ENCODE data around the gene LCP2.
A peak's percentile ranks its signal among the peaks of the same experiment; 100 is the strongest.
"Not testable (repeated sequence)": the region's sequence is repeated elsewhere in the genome, so short reads cannot be mapped to it uniquely, and the experiment has no call there.

The LCP2 gene

DNA sequence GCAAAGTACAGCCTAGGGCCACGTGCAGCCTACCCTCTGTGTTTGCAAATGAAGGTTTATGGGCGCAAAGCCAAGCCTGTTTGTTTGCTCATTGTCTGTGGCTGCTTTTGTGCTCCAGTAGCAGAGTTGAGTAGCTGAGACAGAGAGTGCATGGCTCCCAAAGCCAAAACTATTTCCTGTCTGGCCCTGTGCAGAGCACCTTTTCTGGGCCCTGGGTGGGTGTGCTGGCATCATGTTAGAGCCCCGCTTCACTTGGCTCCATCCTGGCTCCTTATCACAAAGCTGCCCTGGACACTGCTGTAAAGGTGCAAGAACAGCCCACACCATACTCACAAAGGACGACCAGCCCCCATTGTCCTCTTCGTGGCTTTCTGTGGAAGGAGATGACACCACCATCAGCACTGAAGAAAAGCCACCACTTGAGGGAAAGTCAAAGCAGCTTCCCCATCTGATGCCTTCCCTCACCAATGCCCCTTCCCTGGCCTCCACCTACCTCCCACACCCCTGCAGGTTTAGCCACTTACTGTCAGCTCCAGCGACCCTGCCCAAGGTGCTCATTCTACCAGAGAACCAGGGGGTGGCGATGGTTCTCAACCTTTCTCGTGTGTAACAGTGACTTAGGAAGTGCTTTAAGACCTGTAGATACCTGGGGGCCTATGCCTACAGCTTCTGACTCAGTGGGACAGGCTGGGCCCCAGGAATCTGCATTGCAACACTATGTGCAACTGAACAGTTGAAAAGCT lies 23.4 kb downstream of the LCP2 start:
- DNase-seq (ENCODE audit: low spot score): no peak

DNA sequence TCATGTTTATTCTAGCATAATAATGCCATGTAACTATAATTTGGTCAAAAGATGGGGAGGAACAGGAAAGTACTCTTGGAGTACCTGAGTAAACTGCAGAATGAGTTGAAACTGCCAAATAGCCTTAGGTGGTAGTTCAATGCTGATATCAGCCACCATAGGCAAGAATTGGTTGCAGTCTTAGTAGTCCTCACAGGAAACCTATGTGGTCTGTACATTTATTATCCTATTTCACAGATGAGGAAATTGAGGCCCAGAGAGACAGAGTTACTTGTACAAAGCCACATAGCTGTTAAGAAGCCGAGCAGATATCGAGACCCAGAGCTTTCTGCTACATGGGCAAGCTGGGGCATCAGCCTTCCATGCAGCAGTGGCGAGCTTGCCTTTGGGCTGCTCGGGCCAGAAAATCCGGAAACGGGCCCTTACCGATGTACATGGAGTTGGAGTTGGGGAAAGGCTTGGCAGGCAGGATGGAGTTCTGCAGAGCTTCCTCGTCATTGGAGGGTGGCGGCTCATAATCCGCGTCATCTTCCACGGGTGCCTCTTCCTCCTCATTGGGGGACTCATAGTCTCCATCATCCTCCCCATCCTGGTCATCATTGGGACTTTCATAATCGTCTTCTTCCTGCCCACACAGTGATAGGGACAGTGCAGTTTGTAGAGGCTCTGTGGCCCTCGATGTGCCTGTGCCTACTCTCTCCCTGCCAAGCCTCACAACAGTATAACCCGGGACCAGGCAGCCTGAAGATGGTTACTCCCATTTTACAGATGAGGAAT lies 27.1 kb downstream of the LCP2 start:
- DNase-seq (ENCODE audit: low spot score): no peak

DNA sequence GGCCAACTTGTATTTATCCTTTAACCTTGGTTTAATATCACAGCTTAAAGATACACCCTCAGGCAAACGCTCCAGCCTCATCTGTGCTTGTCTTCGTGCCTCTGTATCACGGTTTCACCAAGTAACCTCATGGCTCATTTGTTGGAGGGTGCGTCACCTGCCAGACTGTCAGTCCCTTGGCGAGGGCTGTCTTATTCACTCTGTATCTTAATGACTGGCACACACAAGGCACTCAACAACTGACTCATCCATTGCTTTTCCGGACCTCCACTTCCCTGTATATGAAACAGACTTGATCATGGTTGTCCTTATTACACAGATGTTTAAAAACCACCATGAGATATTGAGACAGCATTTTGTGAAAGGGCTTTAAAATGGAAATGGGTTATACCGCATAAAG lies 28.0 kb downstream of the LCP2 start:
- DNase-seq (ENCODE audit: low spot score): no peak

DNA sequence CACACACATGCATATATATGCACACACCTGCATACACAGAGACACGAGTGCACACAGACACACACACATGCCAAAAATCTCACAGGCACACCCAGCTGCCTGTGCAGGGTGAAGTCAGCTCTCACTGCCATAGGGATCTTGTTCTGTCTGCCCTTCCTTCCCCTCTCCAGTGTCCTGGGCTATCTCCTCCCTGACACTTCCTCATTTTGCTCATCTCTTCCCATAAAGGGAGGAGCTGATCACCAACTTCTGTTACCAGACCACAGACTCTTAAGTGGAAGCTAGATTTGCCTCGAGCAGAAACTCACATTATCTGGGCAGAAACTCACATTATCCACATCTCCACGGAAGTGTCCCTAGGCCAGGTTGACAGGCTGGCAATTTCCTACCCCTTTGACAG lies 28.7 kb downstream of the LCP2 start:
- DNase-seq (ENCODE audit: low spot score): no peak

DNA sequence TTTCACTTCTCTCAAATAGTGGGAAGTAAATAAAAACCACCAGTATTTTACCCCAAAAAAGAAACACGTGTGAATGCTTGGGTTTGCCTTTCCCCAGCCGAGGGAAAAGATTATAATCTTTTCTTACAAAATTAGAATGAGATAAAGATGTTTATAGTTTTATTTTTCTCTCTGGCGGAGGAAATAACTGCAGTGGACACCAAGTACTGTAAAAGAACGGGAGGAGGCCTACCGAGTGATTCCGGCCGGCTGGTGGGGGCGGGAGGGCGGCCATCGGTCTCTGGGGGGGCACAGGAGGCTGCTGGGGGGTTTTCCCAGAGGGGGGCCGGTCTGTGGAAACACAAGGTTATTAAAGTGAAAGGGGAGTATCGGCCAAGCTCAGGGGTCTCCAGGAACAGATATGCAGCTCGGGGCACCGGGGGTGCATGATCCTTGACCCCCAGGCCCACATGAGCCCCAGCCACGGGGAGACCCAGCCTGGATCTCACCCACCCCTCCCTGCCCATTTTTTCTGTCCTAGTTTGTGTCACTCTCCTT lies 29.4 kb downstream of the LCP2 start:
- DNase-seq (ENCODE audit: low spot score): no peak

DNA sequence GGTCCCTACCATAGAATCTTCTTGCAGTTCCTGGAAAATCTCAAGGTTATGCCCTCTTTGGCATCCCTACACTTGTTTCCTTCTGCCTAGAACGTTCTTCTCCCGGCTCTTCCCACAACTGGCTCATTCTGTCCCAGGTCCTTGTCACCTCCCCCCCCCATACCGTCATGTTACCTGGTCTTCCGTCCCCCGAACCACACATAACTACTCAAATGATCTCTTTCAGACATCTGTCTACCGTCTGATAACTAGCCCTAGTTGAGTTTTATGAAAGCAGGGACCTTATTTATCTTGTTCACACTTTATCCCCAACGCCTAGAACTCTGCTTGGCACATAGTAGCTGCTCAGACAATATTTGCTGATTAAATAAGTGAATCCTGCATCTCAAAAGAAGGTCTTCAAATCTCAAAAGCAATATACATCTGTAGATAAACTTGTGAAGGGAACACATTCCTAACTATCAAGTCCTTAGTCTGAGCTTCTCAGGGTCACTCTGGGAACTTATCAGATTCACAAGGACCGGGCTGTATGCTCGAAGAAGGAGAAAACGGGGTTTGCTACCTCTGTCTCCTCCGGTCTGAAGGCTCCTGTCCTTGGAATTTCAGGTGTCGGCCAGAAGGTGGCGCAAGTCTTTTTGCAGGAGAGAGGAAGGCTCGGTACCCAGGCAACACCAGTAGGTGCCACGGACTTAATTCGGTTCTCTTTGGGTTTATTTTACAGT lies 30.0 kb downstream of the LCP2 start:
- peak; percentile 61 for DNase-seq (ENCODE audit: low spot score)

DNA sequence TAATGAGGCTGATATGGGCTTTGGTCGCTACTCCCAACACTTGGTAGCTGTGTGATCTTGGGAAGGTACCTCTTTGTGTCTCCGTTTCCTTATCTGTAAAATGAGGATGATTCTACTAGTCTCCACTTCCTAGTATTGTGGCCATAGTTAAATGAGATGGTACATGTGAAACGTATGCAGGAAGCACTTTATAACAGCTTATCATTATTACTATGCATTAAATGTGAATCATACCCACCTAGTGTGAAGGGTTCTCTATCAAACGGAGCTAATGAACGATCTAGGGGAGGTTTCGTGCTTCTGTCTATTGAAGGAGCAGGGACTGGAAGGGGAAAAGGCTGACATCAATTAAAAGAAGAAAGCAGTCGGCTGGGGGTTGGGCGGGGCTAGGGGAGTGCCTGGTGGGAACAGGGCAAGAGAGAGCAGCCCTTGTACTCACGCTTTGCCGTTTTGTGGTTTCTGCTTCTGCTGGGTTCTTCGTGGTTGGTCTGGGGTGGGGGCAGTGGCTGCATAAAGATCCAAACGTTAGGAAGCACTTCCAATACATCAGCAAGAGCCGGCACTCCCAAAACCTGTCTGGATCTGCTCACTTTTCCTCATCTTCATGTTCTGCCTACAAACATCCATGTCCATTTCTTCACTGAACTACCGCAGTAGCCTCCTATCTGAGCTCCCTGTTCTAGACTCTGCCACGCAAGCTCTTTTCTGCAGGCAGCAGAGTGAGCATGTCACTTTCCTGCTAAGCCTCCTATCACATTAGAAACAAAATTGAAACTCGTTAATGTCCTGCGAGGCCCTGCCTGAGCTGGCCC lies 30.8 kb downstream of the LCP2 start:
- no peak for DNase-seq (ENCODE audit: low spot score)

DNA sequence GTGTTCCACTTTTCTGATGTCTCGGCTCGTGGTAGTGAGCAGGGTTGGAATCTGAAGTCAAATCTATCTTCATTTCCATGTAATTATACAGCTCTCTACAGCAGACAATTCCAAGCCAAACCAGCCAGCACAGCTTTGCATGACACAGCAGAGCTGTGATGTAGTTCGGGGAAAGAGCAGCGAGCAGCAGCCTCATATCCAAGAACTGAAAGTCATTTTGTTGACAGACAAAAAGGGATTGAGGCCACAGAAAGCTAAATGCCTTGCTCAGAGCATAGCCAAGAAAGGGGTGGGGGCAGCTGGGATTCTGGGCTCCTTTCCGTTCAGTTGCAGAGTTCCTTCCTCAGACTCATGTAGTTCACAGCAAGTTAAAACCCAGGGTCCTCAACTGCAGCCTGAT lies 32.1 kb downstream of the LCP2 start:
- no peak for DNase-seq (ENCODE audit: low spot score)

DNA sequence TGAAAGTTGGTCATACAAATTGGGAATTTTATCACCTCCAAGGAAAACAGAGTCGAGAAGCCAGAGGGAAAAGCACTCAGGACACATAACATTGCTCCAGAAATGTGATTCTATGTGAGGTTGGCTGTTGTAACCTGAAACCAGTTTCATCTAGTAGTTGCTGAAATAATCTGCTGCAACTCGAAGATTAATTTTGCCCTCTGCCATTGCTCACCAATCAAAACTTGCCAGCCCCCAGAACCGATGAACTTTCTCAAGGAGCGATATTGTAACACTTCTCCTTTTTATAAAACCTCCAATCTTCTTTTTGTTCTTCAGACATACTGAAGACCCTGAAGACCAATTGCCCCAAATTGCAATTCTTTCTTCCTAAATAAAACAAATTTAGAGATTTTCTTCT lies 33.7 kb downstream of the LCP2 start:
- no peak for DNase-seq (ENCODE audit: low spot score)

DNA sequence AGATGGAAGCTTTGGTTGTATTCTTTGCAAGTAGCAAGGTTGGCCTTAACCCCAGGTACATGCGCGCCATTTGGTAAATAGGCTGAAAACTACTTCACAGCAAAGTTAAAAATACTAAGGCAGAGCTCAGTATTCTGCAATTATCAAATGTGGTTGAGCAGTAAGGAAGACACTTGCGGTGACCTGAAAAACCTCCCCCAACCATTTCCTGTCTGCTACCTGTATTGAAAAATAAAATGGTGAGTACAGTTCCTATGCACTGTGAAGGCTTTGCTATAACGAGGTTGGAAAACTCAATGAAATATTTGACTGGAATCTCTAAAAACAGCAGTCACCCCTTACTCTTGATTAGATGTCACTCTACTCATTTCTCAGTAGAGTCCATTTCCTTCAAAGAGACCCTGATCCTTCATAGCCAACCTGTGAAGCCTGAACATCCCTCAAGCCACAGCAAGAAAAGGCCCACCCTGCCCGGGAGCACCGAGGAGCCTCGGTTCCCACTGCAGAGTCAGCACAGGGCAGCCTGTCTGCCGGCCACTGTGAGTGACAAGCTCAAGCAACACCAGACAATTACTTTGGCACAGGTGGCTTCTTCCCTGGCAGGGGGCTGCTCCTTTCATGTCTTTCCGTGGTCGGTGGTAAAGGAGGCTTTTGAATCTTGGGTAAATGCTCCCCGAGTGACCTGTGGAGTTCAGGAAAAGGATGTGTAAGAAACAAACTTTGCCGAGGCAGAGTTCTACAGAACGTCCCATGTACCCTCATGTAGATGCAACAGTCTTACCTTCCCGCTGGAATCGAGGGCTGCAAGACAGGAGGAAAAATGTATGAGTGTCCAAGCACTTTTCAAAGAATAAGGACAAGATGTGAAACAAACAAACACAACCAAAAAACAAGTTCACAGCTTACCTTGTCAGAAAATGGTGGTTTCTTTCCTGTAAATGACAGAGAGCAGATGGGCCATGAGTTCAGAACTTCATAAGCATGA lies 35.2 kb downstream of the LCP2 start:
- DNase-seq (ENCODE audit: low spot score): no peak

DNA sequence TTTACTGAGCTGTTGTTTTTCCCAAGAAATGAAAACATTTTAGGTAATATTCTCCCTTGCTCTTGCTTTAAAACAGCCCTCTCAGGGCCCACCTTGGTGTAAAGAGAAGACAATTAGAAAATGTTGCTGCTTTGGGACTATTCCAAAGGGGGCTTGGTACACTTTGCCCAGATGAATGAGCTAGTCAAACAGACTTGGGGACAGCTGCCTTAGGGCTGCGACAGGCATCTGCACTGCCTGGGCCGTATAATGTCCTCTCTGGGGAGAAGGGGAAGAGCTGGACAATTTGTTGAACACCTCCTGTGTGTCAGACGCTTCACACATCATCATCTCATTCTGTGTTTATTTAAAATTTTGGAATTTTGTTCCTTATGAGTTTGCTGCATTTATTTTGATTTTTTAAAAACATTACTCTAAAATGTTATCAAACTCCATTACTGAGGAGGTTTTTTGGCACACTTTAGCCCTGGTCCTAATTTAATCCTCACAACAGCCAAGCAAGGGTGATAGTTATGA lies 36.0 kb downstream of the LCP2 start:
- DNase-seq (ENCODE audit: low spot score): no peak

DNA sequence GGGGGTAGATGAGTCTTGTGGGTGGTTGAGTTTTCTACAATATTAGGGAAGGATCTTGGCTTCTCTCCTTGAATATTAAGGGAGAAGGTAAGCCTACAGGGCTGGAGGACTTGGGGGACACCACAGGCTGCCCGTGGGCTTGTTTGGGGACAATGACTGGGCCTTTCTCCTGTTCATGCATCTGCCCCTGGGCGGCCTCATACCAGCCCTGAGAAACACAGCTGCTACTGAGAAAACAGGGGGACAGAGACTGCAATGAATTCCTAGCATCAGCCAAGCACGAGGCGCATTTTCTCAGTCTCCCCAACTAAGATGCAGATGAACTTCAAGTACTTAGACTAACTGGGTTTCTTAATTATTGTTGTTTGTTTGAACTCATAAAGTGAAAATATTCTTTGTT lies 40.2 kb downstream of the LCP2 start:
- DNase-seq (ENCODE audit: low spot score): no peak

DNA sequence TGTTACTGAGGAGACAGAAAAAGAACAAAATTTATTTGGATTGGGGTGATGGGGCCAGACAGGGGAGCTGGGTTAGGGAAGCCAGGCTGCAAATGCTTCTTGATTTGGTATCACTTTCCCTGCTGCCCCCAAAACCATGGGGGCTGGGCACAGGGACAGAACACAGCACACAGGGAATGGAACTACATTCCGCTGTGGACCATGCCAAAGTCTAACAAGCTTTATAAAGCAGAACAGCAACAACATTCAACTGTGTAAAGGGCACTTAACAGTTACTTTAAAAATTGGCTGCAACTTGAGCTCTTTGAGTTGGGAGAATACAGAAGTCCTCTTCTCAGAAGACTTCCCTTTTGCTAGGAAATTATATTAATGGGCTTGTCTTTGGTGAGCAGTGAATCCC lies 41.0 kb downstream of the LCP2 start:
- no peak for DNase-seq (ENCODE audit: low spot score)

DNA sequence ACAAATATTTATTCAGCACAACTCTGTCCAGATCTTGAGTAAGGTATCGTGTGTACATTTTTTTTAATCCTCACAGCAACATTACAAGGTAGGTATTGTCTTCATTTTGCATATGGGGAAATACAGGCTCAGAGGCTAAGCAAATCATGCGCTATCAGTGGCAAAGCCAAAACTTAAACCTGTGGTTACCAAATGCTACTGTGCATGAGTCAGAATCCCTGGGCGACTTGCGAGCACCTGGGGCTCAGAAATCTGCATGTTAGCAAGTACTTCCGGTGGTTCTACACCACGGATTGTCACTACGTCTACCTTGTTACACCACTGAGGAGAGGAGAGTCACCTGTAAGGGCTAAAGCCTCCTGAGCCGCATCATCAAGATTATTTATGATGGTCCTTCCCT lies 43.5 kb downstream of the LCP2 start:
- DNase-seq (ENCODE audit: low spot score): no peak

DNA sequence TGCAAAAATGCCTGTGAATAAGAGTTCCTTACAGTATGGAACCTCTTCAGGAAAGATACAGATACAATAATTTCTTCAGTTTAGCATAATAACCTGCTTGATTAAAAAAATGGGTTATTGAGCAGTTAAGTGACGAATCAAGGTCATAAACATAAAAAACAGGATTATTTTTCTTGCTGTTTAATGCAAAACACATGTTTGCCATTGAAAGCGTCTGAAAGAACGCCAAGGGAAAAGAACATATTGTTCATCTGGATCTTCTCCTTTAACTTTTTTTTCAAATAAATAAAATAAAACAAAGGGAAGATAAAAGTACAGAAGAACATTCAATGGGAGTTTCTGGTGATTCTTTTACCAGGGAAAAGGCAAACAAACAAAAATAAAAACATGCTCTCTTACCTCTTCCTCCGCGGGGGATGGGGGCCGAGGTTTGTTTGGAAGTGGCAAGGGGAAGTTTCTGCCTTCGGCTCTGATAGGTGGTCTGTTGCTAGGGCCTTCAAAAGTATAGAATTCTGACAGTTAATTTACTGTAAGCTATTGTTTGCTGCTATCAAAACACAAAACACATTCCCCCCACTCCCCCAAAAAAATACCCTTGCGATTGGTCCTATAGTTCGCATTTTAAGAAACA lies 44.7 kb downstream of the LCP2 start:
- DNase-seq (ENCODE audit: low spot score): no peak

DNA sequence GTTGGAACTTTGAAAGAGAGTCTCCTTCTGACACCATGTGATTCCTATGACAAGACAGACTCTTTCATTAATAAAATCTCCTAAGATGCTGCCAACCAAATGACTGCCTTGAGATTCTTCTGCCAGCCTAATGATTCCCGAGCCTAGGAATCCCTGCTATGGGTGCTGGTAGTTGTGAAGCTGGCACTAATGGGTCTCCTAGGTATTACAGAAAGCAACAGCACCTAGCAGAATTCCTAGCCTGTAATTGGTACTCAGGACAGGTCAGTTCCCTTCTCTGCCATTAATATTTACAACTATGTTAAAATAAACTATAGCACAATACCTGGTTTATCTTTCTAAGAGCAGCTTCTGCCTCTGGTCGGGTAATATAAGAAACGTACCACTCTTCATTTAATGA lies 45.5 kb downstream of the LCP2 start:
- no peak for DNase-seq (ENCODE audit: low spot score)

DNA sequence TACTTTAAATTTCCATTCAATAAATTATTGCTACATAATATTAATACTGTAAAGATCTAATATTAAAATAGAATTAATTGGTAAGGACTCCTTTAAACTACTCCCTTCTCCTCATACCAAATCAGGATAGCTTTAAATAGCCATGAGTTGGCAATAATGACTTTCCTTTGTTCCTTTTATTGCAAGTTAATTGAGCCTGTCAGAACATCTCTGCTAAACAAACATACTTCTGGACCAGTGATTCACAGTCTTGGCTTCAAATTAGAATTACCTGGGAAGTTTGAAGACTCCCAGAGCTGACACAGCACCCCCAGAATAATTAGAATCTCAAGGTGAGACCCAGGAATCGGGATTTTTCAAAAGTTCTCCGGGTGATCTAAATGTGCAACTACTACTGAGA lies 46.1 kb downstream of the LCP2 start:
- no peak for DNase-seq (ENCODE audit: low spot score)

DNA sequence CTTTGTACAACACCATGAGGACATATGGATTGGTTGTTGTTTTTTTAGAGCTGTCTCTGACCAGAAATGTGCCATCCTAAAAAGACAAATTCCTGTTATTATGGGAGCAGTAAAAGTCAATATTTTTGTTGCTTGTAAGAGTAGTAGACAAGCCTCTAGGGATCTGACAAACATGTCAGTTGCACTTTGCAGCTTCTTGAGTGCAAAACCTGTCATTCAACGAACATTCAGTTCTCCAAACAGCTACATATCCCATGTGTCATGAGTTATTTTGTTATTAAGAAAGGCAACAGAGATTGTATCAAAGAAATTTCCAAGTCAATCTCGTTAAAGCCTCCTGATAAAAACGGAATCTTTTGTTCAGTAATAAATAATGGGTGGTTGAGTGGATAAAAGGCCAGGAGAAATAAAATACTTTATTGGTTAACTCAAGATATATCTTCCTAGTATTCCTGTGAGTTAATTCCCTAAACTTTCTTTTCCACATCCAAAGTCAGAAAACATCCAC lies 46.7 kb downstream of the LCP2 start:
- DNase-seq (ENCODE audit: low spot score): no peak

DNA sequence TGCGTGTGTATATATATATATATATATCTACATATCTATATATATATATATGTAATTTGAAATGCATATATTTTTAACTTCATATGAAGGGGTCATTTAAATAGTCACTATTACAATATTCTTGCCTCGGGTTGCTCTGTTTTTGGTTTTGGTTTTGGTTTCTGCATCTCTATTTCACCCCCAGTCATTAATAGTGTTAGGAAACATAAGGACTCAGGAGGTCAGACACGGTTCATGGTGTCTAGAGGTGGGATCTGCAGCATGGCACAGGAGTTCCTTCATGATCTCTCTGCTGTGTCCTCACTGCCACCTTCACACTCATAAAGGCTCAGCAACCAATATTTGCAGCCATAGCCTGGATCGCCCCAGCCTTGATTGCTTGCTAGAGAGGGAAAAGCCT lies 48.2 kb downstream of the LCP2 start:
- no peak for DNase-seq (ENCODE audit: low spot score)

DNA sequence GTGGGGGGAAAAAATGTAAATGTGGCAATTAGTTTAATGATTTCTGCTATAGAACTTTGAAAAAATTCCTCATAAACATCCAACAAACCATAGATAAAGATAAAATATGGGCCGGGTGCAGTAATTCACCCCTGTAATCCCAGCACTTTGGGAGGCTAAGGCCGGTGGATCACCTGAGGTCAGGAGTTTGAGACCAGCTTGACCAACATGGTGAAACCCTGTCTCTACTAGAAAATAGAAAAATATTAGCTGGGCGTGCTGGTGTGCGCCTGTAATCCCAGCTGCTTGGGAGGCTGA lies 48.7 kb downstream of the LCP2 start:
- not testable (repeated sequence) for DNase-seq (ENCODE audit: low spot score)
